BJ (cell line): Measurements from ENCODE around the gene EXD3. TPM values are rescaled to one million over a fixed set of nuclear protein-coding genes. Genes with fewer than 3 reads are reported as not detected.

Experiments used
- CTCF ChIA-PET: fragments of 350-600 bp; formaldehyde crosslinking; extraction: SDS; loops from one replicate; lab custom pipeline; 2021; ENCODE audit warnings: antibody characterized with exemption, inconsistent platforms; lab: Yijun Ruan, JAX
- POLR2A ChIA-PET: fragments of 300-600 bp; sonication (Branson Sonifier 250); formaldehyde crosslinking; extraction: SDS; loops from one replicate; lab custom pipeline; 2021; ENCODE audit warnings: antibody characterized with exemption; lab: Charles Lee
- DNase-seq: peaks from one replicate; pipeline ENCODE4 v3.0.0-alpha.2; 2011; ENCODE audit warnings: low read depth
- H3K27me3 ChIP-seq: 2 replicates; pipeline ENCODE4 v1.6.0; 2011; ENCODE audit warnings: low read length; ENCODE audit not compliant: control insufficient read depth, insufficient read depth
- H3K36me3 ChIP-seq: 2 replicates; pipeline ENCODE4 v1.5.1; 2011; ENCODE audit warnings: low read length; ENCODE audit not compliant: control insufficient read depth, insufficient read depth
- H3K4me3 ChIP-seq: 2 replicates; pipeline ENCODE4 v1.5.1; 2011; ENCODE audit warnings: low read depth, mild to moderate bottlenecking, control low read depth, low read length
- CTCF ChIP-seq: IDR thresholded peaks from 2 replicates; pipeline ENCODE4 v1.5.1; 2011; ENCODE audit warnings: low read depth, mild to moderate bottlenecking, control low read depth, inconsistent platforms, low read length, moderate library complexity; ENCODE audit not compliant: insufficient read depth
- polyA plus RNA-seq: library from polyadenylated mRNA; depleted of rRNA; stranded (reverse); fragments of >200 nt; gene quantifications from 2 replicates; pipeline ENCODE4 v1.2.3, GENCODE V29; 2011

The EXD3 gene
- polyA plus RNA-seq, 1 experiment: 5.4 TPM

GRCh38 chr9:137358126-137358525 lies 64.8 kb downstream of the EXD3 start:
- DNase-seq: no peak
- POLR2A ChIA-PET: no interaction called here
- Histone ChIP-seq H3K36me3 (no peaks in the 10 kb centered on the region), H3K4me3 (no peak overlapping the region), H3K27me3 (no peaks in the 10 kb centered on the region)
- CTCF ChIA-PET: no interaction called here
- no peak for TF ChIP-seq CTCF

GRCh38 chr9:137357166-137357565 lies 65.8 kb downstream of the EXD3 start:
- CTCF ChIA-PET: no interaction called here
- Histone ChIP-seq H3K27me3 (no peaks in the 10 kb centered on the region), H3K36me3 (no peaks in the 10 kb centered on the region), H3K4me3 (no peak overlapping the region)
- no peak for DNase-seq
- no peak for TF ChIP-seq CTCF
- POLR2A ChIA-PET: interaction anchor here (0.5 kb wide), 1 partner anchor 1450 kb away, joined by 9 read pairs; the partner anchor contains the start of gene CAMSAP1

GRCh38 chr9:137355761-137356365 lies 67.1 kb downstream of the EXD3 start:
- Histone ChIP-seq H3K4me3 (no peak overlapping the region), H3K27me3 (no peaks in the 10 kb centered on the region), H3K36me3 (no peaks in the 10 kb centered on the region)
- DNase-seq: no peak
- no peak for TF ChIP-seq CTCF
- ChIA-PET POLR2A (no interaction called here), CTCF (no interaction called here)

- ChIA-PET CTCF (no interaction called here), POLR2A (no interaction called here)
- Histone ChIP-seq H3K4me3 (no peak overlapping the region), H3K27me3 (no peaks in the 10 kb centered on the region), H3K36me3 (no peaks in the 10 kb centered on the region)
- no peak for TF ChIP-seq CTCF
- DNase-seq: no peak
These were observed 67.9 kb downstream of the EXD3 start for GRCh38 chr9:137354845-137355760.

GRCh38 chr9:137354153-137354844 lies 68.7 kb downstream of the EXD3 start:
- TF ChIP-seq CTCF: no peak
- ChIA-PET CTCF (no interaction called here), POLR2A (no interaction called here)

More at GRCh38 chr9:137354153-137354844, 68.7 kb downstream of the EXD3 start:
- H3K4me3 ChIP-seq: no peak overlapping the region
- H3K27me3 ChIP-seq: no peaks in the 10 kb centered on the region
- H3K36me3 ChIP-seq: no peaks in the 10 kb centered on the region
- no peak for DNase-seq
